Measurements from ENCODE around the gene SIDT2.

The SIDT2 gene

DNA sequence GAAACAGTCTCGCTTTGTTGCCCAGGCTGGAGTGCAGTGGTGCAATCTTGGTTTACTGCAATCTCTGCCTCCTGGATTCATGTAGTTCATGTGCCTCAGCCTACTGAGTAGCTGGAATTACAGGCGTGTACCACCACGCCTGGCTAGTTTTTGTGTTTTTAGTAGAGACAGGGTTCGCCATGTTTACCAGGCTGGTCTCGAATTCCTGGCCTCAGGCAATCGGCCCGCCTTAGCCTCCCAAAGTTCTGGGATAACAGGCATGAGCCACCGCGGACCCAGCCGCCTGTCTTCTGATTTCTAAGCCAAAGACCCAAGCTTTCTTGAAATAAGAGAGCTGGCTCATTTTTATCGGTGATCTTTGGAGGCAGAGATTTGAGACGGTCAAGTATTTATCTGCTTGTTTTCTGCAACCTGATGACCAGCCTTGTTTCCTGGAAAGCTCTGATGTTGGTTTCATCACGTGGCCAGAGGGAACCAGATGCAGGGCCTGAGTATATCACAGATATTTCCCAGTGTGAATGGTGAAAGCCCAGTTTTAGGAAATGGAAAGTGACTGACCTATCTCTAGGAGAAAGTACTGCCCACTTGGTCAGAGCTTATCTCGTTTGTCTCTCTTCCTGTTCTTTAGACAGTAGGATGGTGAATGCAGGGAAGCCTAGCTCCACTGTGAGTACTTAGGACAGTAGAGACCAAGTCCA is 5.7 kb upstream of the SIDT2 start:
- DNase-seq, result peak; percentile 38

- peak; percentile 38 for DNase-seq
Observed at GRCh38 chr11:117175104-117175503, 3.4 kb upstream of the SIDT2 start.

DNA sequence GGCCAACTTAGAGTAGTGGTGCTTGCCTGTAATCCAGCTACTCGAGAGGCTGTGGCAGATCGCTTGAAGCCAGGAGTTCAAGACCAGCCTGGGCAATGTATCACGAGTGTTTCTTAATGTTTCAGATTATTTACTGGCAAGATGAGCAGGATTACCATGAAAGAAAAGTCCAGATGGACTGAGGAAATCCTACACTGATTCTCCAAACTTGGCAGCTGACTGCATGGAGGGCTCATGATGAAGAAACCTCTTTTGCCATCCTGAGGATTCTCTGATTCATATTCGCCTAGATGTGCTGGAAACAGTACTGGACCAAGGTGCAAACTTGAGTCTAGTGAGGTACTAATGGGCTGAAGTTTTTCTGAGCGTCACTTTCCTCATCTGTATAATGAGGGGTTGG is 2.8 kb upstream of the SIDT2 start:
- no peak for DNase-seq

DNA sequence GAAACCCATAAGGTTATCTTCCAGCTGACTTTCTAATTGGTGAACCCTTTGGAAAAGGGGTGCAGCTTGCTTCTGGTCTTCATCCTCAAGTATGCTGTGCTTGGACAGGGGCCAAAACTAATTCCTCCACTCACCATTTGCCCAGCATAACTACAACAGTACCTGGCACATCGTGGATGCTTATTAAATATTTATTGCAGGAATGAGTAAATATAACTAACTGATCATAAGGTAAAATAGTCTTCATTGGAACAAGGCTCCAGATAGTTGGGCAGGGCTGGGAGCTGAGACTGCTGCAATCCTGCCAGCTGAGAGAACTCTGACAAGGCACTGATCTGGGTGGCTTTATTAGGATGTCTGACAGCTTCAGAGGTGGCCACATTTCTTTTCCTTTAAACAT is 2.4 kb upstream of the SIDT2 start:
- DNase-seq, result peak; percentile 15

GRCh38 chr11:117177534-117178209 is 871 bp upstream of the SIDT2 start:
- DNase-seq, result no peak

GRCh38 chr11:117179048-117179999 is 781 bp downstream of the SIDT2 start:
- peak; percentile 76 for DNase-seq

DNA sequence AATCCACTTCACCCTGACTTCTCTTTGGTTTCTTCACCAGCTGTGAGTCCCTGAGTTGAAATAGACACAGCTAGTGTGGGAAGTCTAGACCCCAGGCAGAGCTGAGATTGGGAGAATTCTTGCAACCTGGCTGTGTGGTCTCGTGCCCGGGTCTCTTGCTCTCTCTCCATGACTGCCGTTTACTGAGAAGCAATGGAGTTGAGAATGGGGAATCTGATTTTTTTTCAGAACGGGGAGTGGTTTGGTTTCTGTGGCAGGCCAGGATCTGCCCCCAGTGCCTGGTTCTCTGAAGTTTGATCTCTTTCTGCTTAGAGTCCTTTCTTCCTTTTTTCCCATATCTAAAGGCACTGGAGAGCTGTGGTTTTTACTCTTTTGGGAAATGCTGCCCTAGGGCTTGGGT is 1.5 kb downstream of the SIDT2 start:
- DNase-seq, result peak; percentile 57

DNA sequence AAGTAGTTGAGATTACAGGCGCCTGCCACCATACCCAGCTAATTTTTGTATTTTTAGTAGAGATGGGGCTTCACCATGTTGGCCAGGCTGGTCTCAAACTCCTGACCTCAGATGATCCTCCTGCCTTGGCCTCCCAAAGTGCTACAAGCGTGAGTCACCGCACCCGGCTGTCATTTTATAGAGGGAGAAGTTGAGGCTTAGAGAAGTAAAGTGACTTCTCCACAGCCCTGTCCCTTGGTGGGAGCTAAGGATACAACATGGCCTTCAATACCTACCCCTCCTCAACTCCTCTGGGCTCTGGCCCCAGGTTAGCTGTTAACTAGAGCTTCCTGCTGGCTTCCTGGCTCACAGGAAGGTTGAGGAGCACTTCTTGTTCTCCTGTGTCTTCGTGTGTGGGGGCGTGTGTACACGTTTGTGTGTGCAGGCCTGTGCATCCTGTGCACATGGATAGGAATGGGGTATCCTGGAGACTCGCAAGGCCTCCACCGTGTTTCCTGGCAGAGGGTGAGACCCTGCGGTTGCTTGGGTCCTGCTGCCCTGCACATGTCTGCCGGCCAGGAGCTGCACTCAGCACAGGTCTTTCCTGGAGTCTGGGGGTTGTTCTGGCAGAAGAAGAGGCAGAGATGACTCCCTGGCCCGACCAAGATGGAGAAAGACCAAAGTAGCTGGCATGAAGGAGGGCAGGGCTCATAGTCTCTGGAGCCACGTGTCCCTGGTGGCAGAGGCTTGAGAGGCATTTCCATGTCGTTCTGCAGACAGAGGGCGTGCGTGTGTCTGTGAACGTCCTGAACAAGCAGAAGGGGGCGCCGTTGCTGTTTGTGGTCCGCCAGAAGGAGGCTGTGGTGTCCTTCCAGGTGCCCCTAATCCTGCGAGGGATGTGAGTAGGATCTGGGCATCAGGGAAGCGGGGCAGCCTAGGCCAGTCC is 2.4 kb downstream of the SIDT2 start:
- DNase-seq, result peak; percentile 68

- peak; percentile 52 for DNase-seq
Observed at GRCh38 chr11:117181586-117182550, 3.3 kb downstream of the SIDT2 start.

DNA sequence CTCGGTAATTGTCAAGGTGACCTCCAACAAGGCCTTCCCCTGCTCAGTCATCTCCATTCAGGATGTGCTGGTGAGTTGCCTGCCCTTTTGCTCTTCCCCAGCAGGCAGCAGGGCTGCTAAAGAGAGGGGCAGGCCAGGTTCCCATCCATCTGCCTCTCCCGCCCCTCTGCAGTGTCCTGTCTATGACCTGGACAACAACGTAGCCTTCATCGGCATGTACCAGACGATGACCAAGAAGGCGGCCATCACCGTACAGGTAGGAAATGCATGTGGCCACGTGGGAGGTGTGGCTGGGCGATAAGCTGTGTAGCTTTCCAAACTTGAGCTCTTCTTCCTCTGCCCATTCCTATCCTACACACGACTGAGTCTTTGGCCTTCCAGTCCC is 4.0 kb downstream of the SIDT2 start:
- DNase-seq, result peak; percentile 49

- peak; percentile 15 for DNase-seq
Observed at GRCh38 chr11:117183178-117183577, 4.6 kb downstream of the SIDT2 start.

- DNase-seq, result peak; percentile 44
Observed at GRCh38 chr11:117183724-117184349, 5.3 kb downstream of the SIDT2 start.

- no peak for DNase-seq
Observed at GRCh38 chr11:117185736-117186430, 7.3 kb downstream of the SIDT2 start.

- no peak for DNase-seq
Observed at GRCh38 chr11:117186431-117186761, 7.9 kb downstream of the SIDT2 start.

- no peak for DNase-seq
Observed at GRCh38 chr11:117187007-117187406, 8.5 kb downstream of the SIDT2 start.

DNA sequence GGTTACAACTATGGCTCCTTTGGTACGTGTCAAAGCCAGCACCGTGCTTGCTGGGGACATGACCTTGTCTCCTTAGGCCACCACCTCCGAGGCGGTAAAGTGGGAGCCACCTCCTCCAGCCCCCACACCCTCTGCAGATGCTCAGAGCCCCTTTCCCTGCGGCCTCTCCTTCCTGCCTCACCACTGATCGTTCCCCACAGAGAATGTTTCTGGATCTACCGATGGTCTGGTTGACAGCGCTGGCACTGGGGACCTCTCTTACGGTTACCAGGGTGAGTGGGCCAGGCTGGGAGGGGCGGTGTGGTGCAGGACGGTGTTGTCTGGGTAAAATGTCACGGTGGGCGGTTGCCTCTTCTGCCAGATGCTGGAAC is 8.9 kb downstream of the SIDT2 start:
- DNase-seq, result no peak

- no peak for DNase-seq
Observed at GRCh38 chr11:117187799-117188481, 9.4 kb downstream of the SIDT2 start.

DNA sequence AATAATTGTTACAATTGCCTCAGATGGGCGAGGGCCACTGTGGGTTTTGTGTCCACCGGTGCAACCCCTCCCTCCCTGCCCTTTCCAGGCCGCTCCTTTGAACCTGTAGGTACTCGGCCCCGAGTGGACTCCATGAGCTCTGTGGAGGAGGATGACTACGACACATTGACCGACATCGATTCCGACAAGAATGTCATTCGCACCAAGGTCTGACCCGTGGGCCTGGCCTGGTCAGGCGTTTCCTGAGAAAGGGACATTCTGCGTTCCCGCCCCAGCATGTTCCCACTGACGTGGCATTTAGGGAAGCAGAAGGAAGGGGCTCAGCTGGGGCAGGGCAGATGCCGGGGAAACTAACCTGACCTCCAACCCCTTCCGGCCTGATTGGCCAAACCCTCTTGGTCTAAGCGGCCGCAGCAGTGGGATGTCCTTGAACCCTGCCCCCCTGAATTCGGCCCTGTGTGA is 10.1 kb downstream of the SIDT2 start:
- DNase-seq, result no peak

- DNase-seq, result no peak
Observed at GRCh38 chr11:117189191-117189940, 10.8 kb downstream of the SIDT2 start.
